ENCODE measurements around the gene CEACAM19. TPM values are rescaled to one million over a fixed set of nuclear protein-coding genes. Genes with fewer than 3 reads are reported as not detected.

CEACAM19 gene
- total RNA-seq, 2 experiments from 2014 or later: 0.63 to 1.3 TPM

- ATAC-seq (no peak), DNase-seq (no peak)
- TF ChIP-seq CTCF (IDR thresholded peaks at IDR 0.05): no peak
- Mint-ChIP-seq H3K27me3 (no peaks in the 10 kb centered on the region), H3K27ac (no peak overlapping the region), H3K9me3 (no peaks in the 10 kb centered on the region), H3K36me3 (ENCODE audit: low read depth) (peaks cover 19% of the 10 kb centered on the region), H3K4me3 (no peak overlapping the region), H3K4me1 (ENCODE audit: low read depth) (peaks cover 12% of the 10 kb centered on the region)
- ChIA-PET POLR2A (interaction anchor here (1.3 kb wide), 1 partner anchor 10 kb away, joined by 3 read pairs; the partner anchor contains the start of gene PVR), CTCF (interaction anchor here (1.2 to 6.1 kb wide), 3 partner anchors 12 to 82 kb away, joined by 3 to 28 read pairs (median 4); no protein-coding TSS in a partner anchor)
- intact Hi-C loops (cut with micrococcal nuclease): no loop called here
These were observed 17.9 kb upstream of the CEACAM19 start for GRCh38 chr19:44653343-44653742.

GRCh38 chr19:44653977-44654774, 17.1 kb upstream of the CEACAM19 start:
- H3K4me3 Mint-ChIP-seq: no peak overlapping the region
- intact Hi-C loops (cut with micrococcal nuclease): no loop called here
- peaks cover 19% of the 10 kb centered on the region for H3K36me3 Mint-ChIP-seq (ENCODE audit: low read depth)
- peak; percentile 75 for TF ChIP-seq CTCF (IDR thresholded peaks at IDR 0.05)
- peaks cover 12% of the 10 kb centered on the region for H3K4me1 Mint-ChIP-seq (ENCODE audit: low read depth)
- ChIA-PET POLR2A (interaction anchor here (0.7 to 1.2 kb wide), 3 partner anchors 8 to 35 kb away, joined by 3 read pairs; no protein-coding TSS in a partner anchor), CTCF (interaction anchor here (0.6 to 6.6 kb wide), 17 partner anchors 9 to 117 kb away, joined by 3 to 58 read pairs (median 5); partner anchors contain the start of gene PVR)
- no peaks in the 10 kb centered on the region for H3K9me3 Mint-ChIP-seq
- DNase-seq: peak; percentile 88
- H3K27ac Mint-ChIP-seq: no peak overlapping the region
- ATAC-seq: peak; percentile 95
- H3K27me3 Mint-ChIP-seq: no peaks in the 10 kb centered on the region

- Mint-ChIP-seq H3K36me3 (ENCODE audit: low read depth) (peaks cover 16% of the 10 kb centered on the region), H3K4me1 (ENCODE audit: low read depth) (peaks cover 12% of the 10 kb centered on the region), H3K27ac (no peak overlapping the region), H3K4me3 (no peak overlapping the region), H3K27me3 (no peaks in the 10 kb centered on the region), H3K9me3 (no peaks in the 10 kb centered on the region)
- ATAC-seq (peak; percentile 86), DNase-seq (peak; percentile 85)
- ChIA-PET POLR2A (no interaction called here), CTCF (interaction anchor here (0.6 to 6.6 kb wide), 24 partner anchors 9 to 150 kb away, joined by 3 to 58 read pairs (median 4); partner anchors contain the start of gene PVR)
- intact Hi-C loops (cut with micrococcal nuclease): loop anchor here (2.0 kb wide), 1 partner anchor 81 kb away; no protein-coding TSS in a partner anchor
- TF ChIP-seq CTCF (IDR thresholded peaks at IDR 0.05): peak; percentile 88
These were observed 13.9 kb upstream of the CEACAM19 start for GRCh38 chr19:44657211-44657921.

- intact Hi-C loops (cut with micrococcal nuclease): no loop called here
- no peaks in the 10 kb centered on the region for H3K9me3 Mint-ChIP-seq
- ATAC-seq: no peak
- H3K4me3 Mint-ChIP-seq: no peak overlapping the region
- peaks cover 12% of the 10 kb centered on the region for H3K4me1 Mint-ChIP-seq (ENCODE audit: low read depth)
- H3K36me3 Mint-ChIP-seq (ENCODE audit: low read depth): peaks cover 15% of the 10 kb centered on the region
- TF ChIP-seq CTCF (IDR thresholded peaks at IDR 0.05): no peak
- H3K27ac Mint-ChIP-seq: no peak overlapping the region
- no peak for DNase-seq
- CTCF ChIA-PET: interaction anchor here (0.8 to 6.6 kb wide), 5 partner anchors 31 to 113 kb away, joined by 4 to 58 read pairs (median 28); no protein-coding TSS in a partner anchor
- POLR2A ChIA-PET: no interaction called here
- no peaks in the 10 kb centered on the region for H3K27me3 Mint-ChIP-seq
These were observed 13.1 kb upstream of the CEACAM19 start for GRCh38 chr19:44658069-44658733.
